K562 (cell line): Measurements from ENCODE around the gene ANXA4. TPM values are rescaled to one million over a fixed set of nuclear protein-coding genes. Genes with fewer than 3 reads are reported as not detected.

ENCODE experiments used
- ATAC-seq: fragments of 200-7000 bp; cut with Tn5 transposase; 3 replicates; pipeline ENCODE4 v1.9.1; 2020; ENCODE audit warnings: moderate library complexity
- BruUV-seq: library from RNA; stranded (reverse); fragments of 400-500 nt; replicated peaks from 2 replicates; lab custom pipeline; 2021; lab: Mats Ljungman, UMichigan
- CTCF ChIA-PET: fragments of 300-600 bp; formaldehyde crosslinking; extraction: SDS; loops from one replicate; lab custom pipeline; 2021; ENCODE audit warnings: low intra/inter-chr PET ratio; lab: Yijun Ruan, JAX
- POLR2A ChIA-PET: fragments of 300-600, 350-650 bp; sonication (Branson Sonifier 250); formaldehyde crosslinking; extraction: SDS; loops from one replicate; lab custom pipeline; 2021; ENCODE audit warnings: antibody characterized with exemption, inconsistent platforms; lab: Yijun Ruan, JAX
- DNase-seq, 4 experiments: peaks; one replicate each; pipeline versions ENCODE4 v3.0.0 to v3.0.0-alpha.2; 2011 to 2018; ENCODE audit warnings: low spot score in 3 of 4, mixed read lengths in 3 of 4; ENCODE audit errors: extremely low read depth in 1 of 4
- FAIRE-seq: peaks from 2 replicates; lab custom pipeline; 2011; peaks lifted over from hg19 to GRCh38; lab: Jason Lieb, UNC
- H2AFZ ChIP-seq: 2 replicates; pipeline ENCODE4 v1.6.0; 2011; ENCODE audit warnings: low read depth, low read length, control low read depth, inconsistent platforms
- H3K27ac ChIP-seq: fragments of 200-600 bp; 3 replicates; pipeline ENCODE4 v1.8.0; 2011; ENCODE audit warnings: low read depth, mild to moderate bottlenecking, control low read depth, inconsistent platforms, low read length, moderate library complexity, mixed read lengths; ENCODE audit errors: extremely low read depth
- H3K27me3 ChIP-seq, 2 experiments: fragments of 300-600 bp in 1 of 2; 2 replicates in 1 of 2; 3 replicates in 1 of 2; pipeline versions ENCODE4 v1.6.0 to v1.8.0; 2011; ENCODE audit warnings: inconsistent platforms in 2 of 2, low read length in 2 of 2, mild to moderate bottlenecking in 1 of 2, mixed read lengths in 1 of 2, moderate library complexity in 1 of 2; ENCODE audit not compliant: control insufficient read depth in 2 of 2, insufficient read depth in 2 of 2
- H3K36me3 ChIP-seq: fragments of 300-600 bp; 3 replicates; pipeline ENCODE4 v1.8.0; 2011; ENCODE audit warnings: mild to moderate bottlenecking, low read length, inconsistent platforms; ENCODE audit not compliant: control insufficient read depth, insufficient read depth
- H3K4me1 ChIP-seq, 2 experiments: fragments of 200-600 bp in 1 of 2; replicated peaks in 1 of 2; 2 replicates in 1 of 2; 3 replicates in 1 of 2; pipeline versions ENCODE4 v1.5.1 to v1.8.0; 2011; ENCODE audit warnings: inconsistent platforms in 2 of 2, low read length in 2 of 2, mild to moderate bottlenecking in 1 of 2, mixed read lengths in 1 of 2, moderate library complexity in 1 of 2; ENCODE audit not compliant: control insufficient read depth in 2 of 2, insufficient read depth in 2 of 2
- H3K4me2 ChIP-seq: 2 replicates; pipeline ENCODE4 v1.6.1; 2011; ENCODE audit warnings: low read length, control low read depth, inconsistent platforms, mixed read lengths; ENCODE audit not compliant: insufficient read depth
- H3K4me3 ChIP-seq: fragments of 200-600 bp; sonication (generic), shearing (Covaris generic); 2 replicates; pipeline ENCODE4 v1.5.1; 2016; ENCODE audit warnings: control low read depth, inconsistent platforms
- H3K79me2 ChIP-seq: fragments of 200-600 bp; 3 replicates; pipeline ENCODE4 v1.8.0; 2011; ENCODE audit warnings: low read length, inconsistent platforms; ENCODE audit not compliant: control insufficient read depth, insufficient read depth
- H3K9ac ChIP-seq, 2 experiments: 2 replicates each; pipeline versions ENCODE4 v1.6.0 to v1.6.1; 2011; ENCODE audit warnings: low read depth in 2 of 2, low read length in 2 of 2, control low read depth in 1 of 2, inconsistent platforms in 1 of 2, mild to moderate bottlenecking in 1 of 2, mixed read lengths in 1 of 2; ENCODE audit not compliant: insufficient read depth in 1 of 2
- H3K9me1 ChIP-seq: one replicate; pipeline ENCODE4 v1.6.0; 2011; ENCODE audit warnings: inconsistent platforms, mild to moderate bottlenecking, low read length, moderate library complexity; ENCODE audit not compliant: control insufficient read depth, insufficient read depth
- H3K9me3 ChIP-seq: replicated peaks from 2 replicates; pipeline ENCODE4 v1.5.1; 2011; ENCODE audit warnings: low read depth, low read length, inconsistent platforms; ENCODE audit not compliant: control insufficient read depth, insufficient read depth
- H4K20me1 ChIP-seq: replicated peaks from 2 replicates; pipeline ENCODE4 v1.6.1; 2011; ENCODE audit warnings: low read length, inconsistent platforms, mixed read lengths; ENCODE audit not compliant: control insufficient read depth, insufficient read depth
- BCOR ChIP-seq: fragments of 450-650 bp; IDR thresholded peaks from 2 replicates; pipeline ENCODE4 v1.6.1; 2016
- HDAC8 ChIP-seq: fragments of 450-650 bp; IDR thresholded peaks from 2 replicates; pipeline ENCODE4 v1.6.1; 2016; ENCODE audit warnings: mild to moderate bottlenecking, missing genetic modification characterization, moderate library complexity, missing compliant biosample characterization
- MCM7 ChIP-seq, 2 experiments: fragments of 450-650 bp; IDR thresholded peaks; 2 replicates each; pipeline ENCODE4 v1.6.1; 2016 to 2018
- NELFE ChIP-seq: IDR thresholded peaks from 2 replicates; pipeline ENCODE4 v1.6.1; 2011; ENCODE audit warnings: mild to moderate bottlenecking; ENCODE audit not compliant: insufficient read depth, insufficient read length
- RAD21 ChIP-seq, 2 experiments: fragments of 250-450 bp in 1 of 2; fragments of 450-650 bp in 1 of 2; sonication (Bioruptor Pico) in 1 of 2; formaldehyde crosslinking in 1 of 2; IDR thresholded peaks in 1 of 2; conservative IDR thresholded peaks in 1 of 2; 2 replicates each; pipeline versions ENCODE4 v1.4.0 to v1.8.0; 2020 to 2022; ENCODE audit warnings: mild to moderate bottlenecking in 2 of 2, moderate library complexity in 1 of 2
- SNIP1 ChIP-seq: fragments of 450-650 bp; IDR thresholded peaks from 2 replicates; pipeline ENCODE4 v1.7.1; 2017; ENCODE audit warnings: low read depth, mild to moderate bottlenecking
- SRSF7 ChIP-seq: fragments of 200-400 bp; formaldehyde crosslinking; optimal IDR thresholded peaks from 2 replicates; pipeline ENCODE3; 2017; ENCODE audit warnings: mild to moderate bottlenecking, low read depth, low read length
- ZNF121 ChIP-seq: sonication (generic); formaldehyde crosslinking; conservative IDR thresholded peaks from 2 replicates; pipeline ENCODE4 v1.8.0; 2022; ENCODE audit warnings: missing genetic modification reagents
- ZNF445 ChIP-seq: fragments of 250-450 bp; sonication (Bioruptor Pico); IDR thresholded peaks from 2 replicates; pipeline ENCODE4 v1.4.0; 2020; ENCODE audit warnings: low read depth, mild to moderate bottlenecking, moderate library complexity
- ZNF764 ChIP-seq: fragments of 250-450 bp; sonication (Bioruptor Pico); IDR thresholded peaks from 2 replicates; pipeline ENCODE4 v1.4.0; 2020; ENCODE audit warnings: low read depth, mild to moderate bottlenecking, moderate library complexity
- WGBS: fragments of 100-300 bp; shearing (Covaris generic); methylation state at CpG from one replicate; pipeline ENCODE4 v1.1.6; 2016; ENCODE audit warnings: low coverage, mixed read lengths; ENCODE audit not compliant: insufficient coverage; ENCODE audit errors: missing lambda C conversion rate; 5-methylcytosine and 5-hydroxymethylcytosine counted together
- in situ Hi-C: fragments of 300-500 bp; cut with MboI; formaldehyde crosslinking; loops from 4 replicates; pipeline ENCODE4 v1.15.0; 2018; ENCODE audit warnings: inconsistent platforms, mixed read lengths
- intact Hi-C: fragments of 100-400 bp; cut with micrococcal nuclease; formaldehyde crosslinking; loops from 2 replicates; pipeline ENCODE4 v1.14.2; 2022
- polyA plus RNA-seq, 8 experiments: library from polyadenylated mRNA; depleted of rRNA in 4 of 8; stranded (reverse) in 5 of 8; unstranded in 3 of 8; fragments of >200 nt; fragmentation: Nextera tagmentation in 2 of 8; fragmentation: Illumina TruSeq in 1 of 8; extraction: Ambion mirVana in 2 of 8; extraction: Trizol in 1 of 8; gene quantifications; 2 replicates each; pipeline versions ENCODE4 v1.2.1 to v1.2.3, GENCODE V29; 2011 to 2014; ENCODE audit warnings: inconsistent platforms in 1 of 8, missing spikeins in 1 of 8
- total RNA-seq, 7 experiments: library from RNA; depleted of rRNA in 6 of 7; stranded (reverse); fragments of >200 nt in 6 of 7; fragmentation: Illumina TruSeq in 2 of 7; extraction: Trizol in 2 of 7; gene quantifications; 2 replicates each; pipeline versions ENCODE4 v1.2.1 to v1.2.3, GENCODE V29; 2011 to 2021; ENCODE audit warnings: low replicate concordance in 1 of 7
- TF ChIP-seq, protein P1 (sequence below), 2 experiments: fragments of 450-650 bp; IDR thresholded peaks; 2 replicates each; pipeline ENCODE4 v1.6.1; 2016
- TF ChIP-seq, protein P2 (sequence below): fragments of 450-650 bp; IDR thresholded peaks from 2 replicates; pipeline ENCODE4 v1.6.1; 2016; ENCODE audit warnings: mild to moderate bottlenecking
- TF ChIP-seq, protein P3 (sequence below), 2 experiments: fragments of 250-450 bp in 1 of 2; fragments of 450-650 bp in 1 of 2; sonication (Bioruptor Pico) in 1 of 2; IDR thresholded peaks; 2 replicates each; pipeline versions ENCODE4 v1.6.1 to v1.8.0; 2016 to 2021; ENCODE audit warnings: mild to moderate bottlenecking in 2 of 2, moderate library complexity in 2 of 2, missing compliant biosample characterization in 1 of 2, missing genetic modification characterization in 1 of 2

ANXA4 gene
- total and polyA plus RNA-seq, 9 of the 15 experiments (the other 6 are each of a cell fraction or from before 2014, with no cell fraction given), result 3.4 to 13.6 (median 11.6) TPM

DNA sequence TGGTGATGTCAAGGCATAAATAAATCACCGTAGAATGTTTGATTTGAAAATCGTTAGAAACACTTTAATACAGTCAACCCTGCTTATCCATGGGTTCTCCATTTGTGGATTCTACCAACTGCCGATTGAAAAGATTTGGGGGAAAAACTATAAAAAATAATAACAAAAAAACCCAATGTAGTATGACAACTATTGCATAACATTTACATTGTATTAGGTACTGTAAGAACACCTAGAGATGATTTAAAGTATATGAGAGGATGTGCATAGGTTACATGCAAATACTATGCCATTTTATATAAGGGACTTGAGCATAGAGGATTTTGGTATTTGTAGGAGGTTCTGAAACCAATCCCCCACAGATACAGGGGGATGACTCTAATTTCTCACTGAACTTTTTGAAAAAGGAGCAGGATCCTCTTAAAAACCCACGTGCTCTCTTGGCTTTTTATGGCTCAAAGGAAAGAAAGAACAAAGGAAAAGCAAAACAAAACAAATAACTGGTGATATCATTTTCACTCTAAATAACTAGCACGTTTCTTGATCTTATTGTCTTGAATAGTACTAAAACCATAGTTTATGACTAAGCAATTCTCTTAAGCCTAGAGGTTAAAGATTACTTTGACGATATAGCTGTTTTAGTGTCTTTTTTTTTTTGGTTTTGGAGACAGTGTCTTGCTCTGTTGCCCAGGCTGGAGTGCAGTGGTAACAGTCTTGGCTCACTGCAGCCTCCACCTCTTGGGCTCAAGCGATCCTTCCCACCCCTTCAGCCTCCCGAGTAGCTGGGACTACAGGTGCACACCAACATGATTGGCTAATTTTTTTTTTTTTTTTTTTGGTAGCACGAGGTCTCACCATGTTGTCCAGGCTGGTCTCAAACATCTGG is 104.5 kb downstream of the ANXA4 start (continued):
- peak; percentile 95 for TF ChIP-seq ZNF121
- TF ChIP-seq, protein P1, sequence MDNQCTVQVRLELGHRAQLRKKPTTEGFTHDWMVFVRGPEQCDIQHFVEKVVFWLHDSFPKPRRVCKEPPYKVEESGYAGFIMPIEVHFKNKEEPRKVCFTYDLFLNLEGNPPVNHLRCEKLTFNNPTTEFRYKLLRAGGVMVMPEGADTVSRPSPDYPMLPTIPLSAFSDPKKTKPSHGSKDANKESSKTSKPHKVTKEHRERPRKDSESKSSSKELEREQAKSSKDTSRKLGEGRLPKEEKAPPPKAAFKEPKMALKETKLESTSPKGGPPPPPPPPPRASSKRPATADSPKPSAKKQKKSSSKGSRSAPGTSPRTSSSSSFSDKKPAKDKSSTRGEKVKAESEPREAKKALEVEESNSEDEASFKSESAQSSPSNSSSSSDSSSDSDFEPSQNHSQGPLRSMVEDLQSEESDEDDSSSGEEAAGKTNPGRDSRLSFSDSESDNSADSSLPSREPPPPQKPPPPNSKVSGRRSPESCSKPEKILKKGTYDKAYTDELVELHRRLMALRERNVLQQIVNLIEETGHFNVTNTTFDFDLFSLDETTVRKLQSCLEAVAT (IDR thresholded peaks at IDR 0.05), result no peak

DNA sequence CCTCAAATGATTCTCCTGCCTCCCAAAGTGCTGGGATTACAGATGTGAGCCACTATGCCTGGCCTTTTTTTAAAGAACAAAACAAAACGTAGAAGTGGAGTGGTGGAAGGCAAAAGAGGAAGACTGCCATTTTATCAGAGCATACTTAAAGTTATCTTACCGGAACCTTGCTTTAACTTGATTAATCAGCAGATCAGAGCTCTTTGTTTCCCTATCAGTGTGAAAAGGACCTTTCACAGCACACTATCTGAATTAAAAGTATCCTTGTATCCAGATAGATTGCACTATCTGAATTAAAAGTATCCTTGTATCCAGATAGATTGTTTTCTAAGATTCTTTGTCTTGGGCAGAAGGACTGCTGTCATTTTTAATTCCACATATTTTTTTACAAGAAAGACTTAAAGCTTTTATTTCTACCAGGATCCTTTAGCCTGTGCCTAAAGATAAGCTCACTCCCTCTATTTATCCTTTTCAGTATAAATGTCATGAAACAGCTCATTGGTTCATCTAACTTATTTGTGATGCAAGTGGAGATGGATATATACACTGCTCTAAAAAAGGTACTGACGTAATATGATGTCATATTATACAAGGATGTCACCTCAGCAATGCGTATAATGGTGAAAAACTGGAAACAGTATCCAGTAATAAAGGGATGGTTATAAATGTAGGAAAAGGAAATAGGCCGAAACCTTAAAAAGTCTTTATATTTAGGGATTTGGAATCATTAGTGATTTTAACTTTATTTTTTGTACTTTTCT is 105.3 kb downstream of the ANXA4 start:
- FAIRE-seq (peak; percentile 82), DNase-seq (no peak), ATAC-seq (peak; percentile 58; the same call in 2 of the 3 replicates)
- Histone ChIP-seq H2AFZ (0 out of 2 replicates have a peak overlapping the region, but pooled peaks have one; percentile 13), H3K27me3 (no peaks in the 10 kb centered on the region), H3K27ac (peak overlapping the region; percentile 52; the same call in 1 of the 3 replicates), H3K4me1 (peaks cover 11 to 15% of the 10 kb centered on the region in 2 experiments; a peak in 4 of 5 replicates), H3K9me3 (no peaks in the 10 kb centered on the region), H4K20me1 (no peaks in the 10 kb centered on the region), H3K4me3 (no peak overlapping the region), H3K36me3 (peaks cover 74% of the 10 kb centered on the region), H3K9me1 (no peaks in the 10 kb centered on the region), H3K79me2 (no peaks in the 10 kb centered on the region), H3K9ac (no peak overlapping the region), H3K4me2 (no peak overlapping the region)
- POLR2A ChIA-PET, result interaction anchor here (0.5 to 2.2 kb wide), 5 partner anchors 10 to 355 kb away, joined by 3 to 7 read pairs (median 4); no protein-coding TSS in a partner anchor
- BruUV-seq, result no TSS peak
- CTCF ChIA-PET, result no interaction called here
- 67% methylated on average over 5 of the region's 5 CpGs for WGBS
- intact Hi-C loops (no loop called here), in situ Hi-C loops (no loop called here)
- TF ChIP-seq MCM7 (IDR thresholded peaks at IDR 0.05) (no peak), HDAC8 (tag) (no peak), ZNF764 (CRISPR knock-in tag) (no peak), RAD21 (CRISPR knock-in tag; conservative IDR thresholded peaks at IDR 0.05 in 1 of 2, IDR thresholded peaks at IDR 0.05 in 1 of 2) (no peak), SRSF7 (no peak), ZNF445 (CRISPR knock-in tag) (no peak), SNIP1 (no peak), BCOR (peak; percentile 3; the same call in 1 of the 2 replicates), NELFE (no peak)
- TF ChIP-seq, protein P2, sequence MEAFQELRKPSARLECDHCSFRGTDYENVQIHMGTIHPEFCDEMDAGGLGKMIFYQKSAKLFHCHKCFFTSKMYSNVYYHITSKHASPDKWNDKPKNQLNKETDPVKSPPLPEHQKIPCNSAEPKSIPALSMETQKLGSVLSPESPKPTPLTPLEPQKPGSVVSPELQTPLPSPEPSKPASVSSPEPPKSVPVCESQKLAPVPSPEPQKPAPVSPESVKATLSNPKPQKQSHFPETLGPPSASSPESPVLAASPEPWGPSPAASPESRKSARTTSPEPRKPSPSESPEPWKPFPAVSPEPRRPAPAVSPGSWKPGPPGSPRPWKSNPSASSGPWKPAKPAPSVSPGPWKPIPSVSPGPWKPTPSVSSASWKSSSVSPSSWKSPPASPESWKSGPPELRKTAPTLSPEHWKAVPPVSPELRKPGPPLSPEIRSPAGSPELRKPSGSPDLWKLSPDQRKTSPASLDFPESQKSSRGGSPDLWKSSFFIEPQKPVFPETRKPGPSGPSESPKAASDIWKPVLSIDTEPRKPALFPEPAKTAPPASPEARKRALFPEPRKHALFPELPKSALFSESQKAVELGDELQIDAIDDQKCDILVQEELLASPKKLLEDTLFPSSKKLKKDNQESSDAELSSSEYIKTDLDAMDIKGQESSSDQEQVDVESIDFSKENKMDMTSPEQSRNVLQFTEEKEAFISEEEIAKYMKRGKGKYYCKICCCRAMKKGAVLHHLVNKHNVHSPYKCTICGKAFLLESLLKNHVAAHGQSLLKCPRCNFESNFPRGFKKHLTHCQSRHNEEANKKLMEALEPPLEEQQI, result no peak; the same call in 1 of the 2 replicates
- TF ChIP-seq, protein P3, sequence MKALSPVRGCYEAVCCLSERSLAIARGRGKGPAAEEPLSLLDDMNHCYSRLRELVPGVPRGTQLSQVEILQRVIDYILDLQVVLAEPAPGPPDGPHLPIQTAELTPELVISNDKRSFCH (CRISPR knock-in tag; IDR thresholded peaks at IDR 0.05), result no peak
- TF ChIP-seq, protein P3 (tag; IDR thresholded peaks at IDR 0.05), result no peak
